Thyroid gland (tissue), 4 donors: ENCODE results near the gene FAT2. TPM values are rescaled to one million over a fixed set of nuclear protein-coding genes. Genes with fewer than 3 reads are reported as not detected.

Source experiments
- DNase-seq, 2 donors: peaks; one replicate each; pipeline ENCODE4 v3.0.0-alpha.2; 2019
- H3K27ac ChIP-seq, 3 donors: fragments of 200-600 bp; sonication (generic); 1 replicate in 2 of 3; 2 replicates in 1 of 3; pipeline ENCODE4 v1.5.1; 2016 to 2019; ENCODE audit warnings: mild to moderate bottlenecking in 1 of 3, moderate library complexity in 1 of 3
- H3K27me3 ChIP-seq: fragments of 200-600 bp; sonication (generic); one replicate; pipeline ENCODE4 v1.5.1; 2019
- H3K36me3 ChIP-seq, 2 donors: fragments of 200-600 bp; sonication (generic); one replicate each; pipeline ENCODE4 v1.5.1; 2016 to 2019
- H3K4me1 ChIP-seq, 2 donors: fragments of 200-600 bp; sonication (generic); one replicate each; pipeline ENCODE4 v1.5.1; 2017 to 2019
- H3K4me3 ChIP-seq, 3 donors: fragments of 200-600 bp; sonication (generic); replicated peaks in 1 of 3; 1 replicate in 2 of 3; 2 replicates in 1 of 3; pipeline ENCODE4 v1.5.1; 2016; ENCODE audit warnings: mild to moderate bottlenecking in 1 of 3
- H3K9me3 ChIP-seq: fragments of 200-600 bp; sonication (generic); one replicate; pipeline ENCODE4 v1.5.1; 2017
- POLR2A ChIP-seq, 2 donors: fragments of 450-650 bp; IDR thresholded peaks; one replicate each; pipeline ENCODE4 v1.6.1; 2017; ENCODE audit warnings: antibody characterized with exemption in 2 of 2, mild to moderate bottlenecking in 2 of 2, moderate library complexity in 1 of 2
- WGBS, 2 donors: methylation state at CpG; one replicate each; pipeline ENCODE4 v1.1.5; 2017; 5-methylcytosine and 5-hydroxymethylcytosine counted together
- intact Hi-C: fragments of 100-400 bp; cut with DNase I; formaldehyde crosslinking; loops from one replicate; pipeline ENCODE4 v1.15.1; 2023
- total RNA-seq, 4 donors: library from RNA; depleted of rRNA; stranded (reverse); fragments of >200 nt; gene quantifications; one replicate each; pipeline ENCODE4 v1.2.3, GENCODE V29; 2016
- TF ChIP-seq, protein P1 (sequence below), 6 experiments: fragments of 200-600 bp in 3 of 6; fragments of 450-650 bp in 3 of 6; sonication (generic) in 3 of 6; IDR thresholded peaks; one replicate each; pipeline ENCODE4 v1.5.1; 2016 to 2019; ENCODE audit warnings: antibody characterized with exemption in 6 of 6, mild to moderate bottlenecking in 2 of 6, inconsistent platforms in 1 of 6, moderate library complexity in 1 of 6

FAT2 gene
- total RNA-seq, 4 donors from 2014 or later: 0.11 to 0.54 (median 0.13) TPM; not detected in 1

DNA sequence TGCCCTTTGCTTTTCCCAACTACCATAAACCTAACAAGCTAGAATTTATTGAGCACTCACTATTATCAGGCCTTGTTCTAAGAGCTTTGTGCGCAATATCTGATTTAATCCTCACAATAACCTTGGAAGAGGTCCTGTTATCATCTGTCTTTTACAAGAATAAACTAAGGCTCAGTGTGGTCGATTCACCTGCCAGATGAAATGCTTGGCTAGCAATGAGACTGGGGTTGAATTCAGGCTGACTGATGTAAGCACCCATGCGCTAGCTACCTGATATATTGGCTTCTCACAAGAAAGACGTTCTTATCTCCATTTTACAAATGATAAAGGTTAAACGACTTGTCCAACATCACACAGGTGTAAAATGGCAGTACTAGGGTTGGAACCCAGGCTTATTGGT lies 37.4 kb downstream of the FAT2 start:
- TF ChIP-seq POLR2A (IDR thresholded peaks at IDR 0.05): no peak
- TF ChIP-seq, protein P1, sequence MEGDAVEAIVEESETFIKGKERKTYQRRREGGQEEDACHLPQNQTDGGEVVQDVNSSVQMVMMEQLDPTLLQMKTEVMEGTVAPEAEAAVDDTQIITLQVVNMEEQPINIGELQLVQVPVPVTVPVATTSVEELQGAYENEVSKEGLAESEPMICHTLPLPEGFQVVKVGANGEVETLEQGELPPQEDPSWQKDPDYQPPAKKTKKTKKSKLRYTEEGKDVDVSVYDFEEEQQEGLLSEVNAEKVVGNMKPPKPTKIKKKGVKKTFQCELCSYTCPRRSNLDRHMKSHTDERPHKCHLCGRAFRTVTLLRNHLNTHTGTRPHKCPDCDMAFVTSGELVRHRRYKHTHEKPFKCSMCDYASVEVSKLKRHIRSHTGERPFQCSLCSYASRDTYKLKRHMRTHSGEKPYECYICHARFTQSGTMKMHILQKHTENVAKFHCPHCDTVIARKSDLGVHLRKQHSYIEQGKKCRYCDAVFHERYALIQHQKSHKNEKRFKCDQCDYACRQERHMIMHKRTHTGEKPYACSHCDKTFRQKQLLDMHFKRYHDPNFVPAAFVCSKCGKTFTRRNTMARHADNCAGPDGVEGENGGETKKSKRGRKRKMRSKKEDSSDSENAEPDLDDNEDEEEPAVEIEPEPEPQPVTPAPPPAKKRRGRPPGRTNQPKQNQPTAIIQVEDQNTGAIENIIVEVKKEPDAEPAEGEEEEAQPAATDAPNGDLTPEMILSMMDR (IDR thresholded peaks at IDR 0.05): no peak
- intact Hi-C loops: no loop called here
- Histone ChIP-seq H3K27ac (no peak overlapping the region), H3K36me3 (no peaks in the 10 kb centered on the region), H3K4me3 (no peak overlapping the region), H3K9me3 (no peaks in the 10 kb centered on the region), H3K4me1 (no peaks in the 10 kb centered on the region), H3K27me3 (no peaks in the 10 kb centered on the region)
- WGBS, 2 donors: 83 to 86% methylated on average over 5 of the region's 5 CpGs
- DNase-seq: no peak

DNA sequence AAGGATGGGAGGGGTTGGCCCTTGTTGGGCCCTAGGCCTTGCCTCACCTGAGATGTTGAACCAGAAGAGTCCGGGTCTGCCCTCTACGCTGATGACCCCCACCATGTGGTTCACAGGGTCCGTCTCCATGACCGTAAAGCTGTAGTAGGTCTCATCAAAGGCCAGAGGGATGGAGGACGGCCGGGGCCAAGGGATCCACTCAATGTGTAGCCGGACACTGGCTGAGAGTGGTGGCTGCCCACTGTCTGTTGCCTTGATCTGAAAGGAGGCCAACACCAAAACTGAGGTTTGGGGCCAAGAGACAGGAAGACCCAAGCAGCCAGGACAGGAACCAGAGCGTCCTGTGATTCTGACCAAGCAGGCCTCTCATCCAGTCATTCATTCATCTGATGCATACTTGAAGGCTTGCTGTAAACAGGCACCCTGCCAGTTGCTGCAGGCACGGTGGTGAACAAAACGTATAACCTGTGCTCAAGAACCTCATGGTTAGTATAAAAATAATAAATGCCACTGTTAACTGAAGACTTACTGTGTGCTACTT lies 37.9 kb downstream of the FAT2 start:
- Histone ChIP-seq H3K27me3 (no peaks in the 10 kb centered on the region), H3K4me3 (no peak overlapping the region), H3K27ac (no peak overlapping the region), H3K9me3 (no peaks in the 10 kb centered on the region), H3K4me1 (no peaks in the 10 kb centered on the region), H3K36me3 (no peaks in the 10 kb centered on the region)
- TF ChIP-seq, protein P1 (IDR thresholded peaks at IDR 0.05): no peak
- TF ChIP-seq POLR2A (IDR thresholded peaks at IDR 0.05): no peak
- 88 to 91% methylated on average over 10 of the region's 10 CpGs for WGBS, 2 donors
- no peak for DNase-seq
- intact Hi-C loops: no loop called here

DNA sequence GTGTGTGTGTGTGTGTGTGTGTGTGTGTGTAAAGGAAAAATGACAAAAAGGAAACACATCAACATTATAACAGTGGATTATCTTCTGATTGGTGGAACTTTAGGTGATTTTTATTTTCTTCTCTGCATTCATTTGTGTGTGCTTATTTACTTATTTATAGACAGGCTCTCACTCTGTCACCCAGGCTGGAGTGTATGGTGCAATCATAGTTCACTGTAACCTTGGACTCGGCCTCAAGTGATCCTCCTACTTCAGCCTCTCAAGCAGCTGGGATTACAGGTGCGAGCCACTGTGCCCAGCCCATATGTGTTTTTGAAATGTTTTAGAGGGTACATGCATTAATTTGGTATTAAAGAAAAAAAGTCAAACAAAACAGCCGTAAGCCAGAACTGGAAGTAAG lies 39.1 kb downstream of the FAT2 start:
- no peak for DNase-seq
- intact Hi-C loops: no loop called here

DNA sequence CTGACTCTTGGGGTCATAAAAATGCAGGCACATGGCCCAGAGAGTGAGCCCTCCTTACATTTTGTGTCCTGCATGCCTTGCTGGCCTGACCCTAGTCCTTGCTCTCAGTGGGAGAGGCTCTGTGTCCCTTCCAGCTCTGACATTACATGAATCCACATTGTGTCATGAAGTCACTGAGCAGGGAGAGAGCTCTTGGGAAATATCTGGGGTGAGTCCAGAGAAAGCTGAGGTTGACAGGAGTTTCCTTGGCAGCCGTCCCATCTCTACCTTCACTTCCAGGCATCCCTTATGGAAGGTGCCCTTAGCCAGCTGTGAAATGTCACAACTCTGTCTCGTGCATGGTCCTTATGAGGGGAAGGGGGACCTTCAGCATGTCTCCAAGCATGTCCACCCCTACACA lies 41.0 kb downstream of the FAT2 start:
- Histone ChIP-seq H3K4me3 (no peak overlapping the region), H3K27me3 (no peaks in the 10 kb centered on the region), H3K27ac (no peak overlapping the region), H3K36me3 (no peaks in the 10 kb centered on the region), H3K4me1 (no peaks in the 10 kb centered on the region), H3K9me3 (no peaks in the 10 kb centered on the region)
- no peak for TF ChIP-seq POLR2A (IDR thresholded peaks at IDR 0.05)
- TF ChIP-seq, protein P1 (IDR thresholded peaks at IDR 0.05): no peak
- intact Hi-C loops: no loop called here
- peak; percentile 25 to 31 for DNase-seq
- WGBS, 2 donors: 38 to 52% methylated on average over 2 of the region's 2 CpGs

More for the DNA sequence above, 39.1 kb downstream of the FAT2 start:
- H3K27me3 ChIP-seq: no peaks in the 10 kb centered on the region
- TF ChIP-seq, protein P1 (IDR thresholded peaks at IDR 0.05): no peak
- TF ChIP-seq POLR2A (IDR thresholded peaks at IDR 0.05): no peak
- H3K4me1 ChIP-seq: no peaks in the 10 kb centered on the region
- no peaks in the 10 kb centered on the region for H3K36me3 ChIP-seq
- H3K4me3 ChIP-seq: no peak overlapping the region
- no peaks in the 10 kb centered on the region for H3K9me3 ChIP-seq
- H3K27ac ChIP-seq: no peak overlapping the region
- WGBS, 2 donors: 95% methylated on average over 3 of the region's 3 CpGs

DNA sequence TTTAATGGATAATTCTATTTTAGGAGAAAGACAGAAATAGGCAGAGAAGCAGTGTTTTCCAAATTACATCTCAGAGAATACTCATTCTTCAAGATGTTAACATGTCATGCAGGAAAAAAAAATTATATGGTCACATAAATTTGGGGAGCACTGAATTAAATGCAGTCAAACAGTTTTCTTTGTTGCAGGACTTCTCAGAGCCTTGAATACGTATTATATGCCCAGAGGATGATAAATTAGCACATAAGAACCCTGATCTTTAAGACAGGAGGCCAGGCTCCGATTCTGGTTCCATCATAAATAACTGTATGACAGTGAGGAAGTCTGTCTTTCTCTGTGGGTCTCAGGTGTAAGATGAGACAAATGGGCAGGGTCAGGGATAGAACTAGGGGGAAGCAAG lies 41.4 kb downstream of the FAT2 start:
- Histone ChIP-seq H3K27me3 (no peaks in the 10 kb centered on the region), H3K4me1 (no peaks in the 10 kb centered on the region), H3K27ac (no peak overlapping the region), H3K36me3 (no peaks in the 10 kb centered on the region), H3K4me3 (no peak overlapping the region), H3K9me3 (no peaks in the 10 kb centered on the region)
- intact Hi-C loops: no loop called here
- TF ChIP-seq, protein P1 (IDR thresholded peaks at IDR 0.05): no peak
- TF ChIP-seq POLR2A (IDR thresholded peaks at IDR 0.05): no peak
- 77 to 91% methylated on average over 2 of the region's 2 CpGs for WGBS, 2 donors
- no peak for DNase-seq
